K562 (cell line): ENCODE data around the gene LAMTOR4. TPM values are rescaled to one million over a fixed set of nuclear protein-coding genes. Genes with fewer than 3 reads are reported as not detected.

ENCODE experiments used
- BACH1 ChIP-seq: fragments of 200-800 bp; sonication (Bioruptor generic); IDR thresholded peaks from 2 replicates; pipeline ENCODE4 v1.6.1; 2016; ENCODE audit warnings: missing genetic modification characterization, missing compliant biosample characterization
- CREM ChIP-seq: IDR thresholded peaks from 2 replicates; pipeline ENCODE4 v1.6.1; 2014; ENCODE audit warnings: antibody characterized with exemption, low read depth
- FIP1L1 ChIP-seq: fragments of 200-400 bp; formaldehyde crosslinking; IDR thresholded peaks from 2 replicates; pipeline ENCODE4 v1.6.1; 2018; ENCODE audit warnings: mild to moderate bottlenecking, low read depth, low read length; ENCODE audit not compliant: poor library complexity, severe bottlenecking
- FOXM1 ChIP-seq, 2 experiments: fragments of 450-650 bp in 1 of 2; sonication (generic) in 1 of 2; formaldehyde crosslinking in 1 of 2; IDR thresholded peaks; 2 replicates each; pipeline versions ENCODE4 v1.6.1 to v1.9.0; 2017 to 2022; ENCODE audit warnings: low read depth in 2 of 2, mild to moderate bottlenecking in 2 of 2, missing genetic modification reagents in 1 of 2, moderate library complexity in 1 of 2
- GTF2E2 ChIP-seq: fragments of 200-800 bp; sonication (Bioruptor generic); IDR thresholded peaks from 2 replicates; pipeline ENCODE4 v1.6.1; 2016; ENCODE audit warnings: missing genetic modification characterization, missing compliant biosample characterization
- KDM5B ChIP-seq: fragments of 200-600 bp; sonication (generic); IDR thresholded peaks from 2 replicates; pipeline ENCODE4 v1.6.1; 2012; ENCODE audit warnings: low read depth, mild to moderate bottlenecking, moderate library complexity, low read length, control low read depth, inconsistent platforms; ENCODE audit not compliant: insufficient replicate concordance
- MBD2 ChIP-seq: sonication (generic); IDR thresholded peaks from 2 replicates; pipeline ENCODE4 v1.6.1; 2016; ENCODE audit warnings: low read depth, borderline replicate concordance
- NONO ChIP-seq, 2 experiments: fragments of 200-400 bp in 1 of 2; fragments of 450-650 bp in 1 of 2; formaldehyde crosslinking in 1 of 2; IDR thresholded peaks; 2 replicates each; pipeline ENCODE4 v1.6.1; 2017; ENCODE audit warnings: low read depth in 2 of 2, mild to moderate bottlenecking in 2 of 2, moderate library complexity in 2 of 2, low read length in 1 of 2
- NR4A1 ChIP-seq, 2 experiments: fragments of 250-450 bp in 1 of 2; fragments of 450-650 bp in 1 of 2; sonication (Bioruptor Pico) in 1 of 2; IDR thresholded peaks; 2 replicates each; pipeline versions ENCODE4 v1.4.0 to v1.6.1; 2016 to 2020; ENCODE audit warnings: mild to moderate bottlenecking in 2 of 2, missing compliant biosample characterization in 1 of 2, missing genetic modification characterization in 1 of 2, moderate library complexity in 1 of 2
- PCBP1 ChIP-seq: fragments of 200-400 bp; formaldehyde crosslinking; IDR thresholded peaks from 2 replicates; pipeline ENCODE4 v1.6.1; 2018; ENCODE audit warnings: mild to moderate bottlenecking, low read depth, low read length; ENCODE audit not compliant: poor library complexity, severe bottlenecking
- PHF8 ChIP-seq: fragments of 200-600 bp; sonication (generic); IDR thresholded peaks from 2 replicates; pipeline ENCODE4 v1.6.1; 2012; ENCODE audit warnings: mixed run types, mild to moderate bottlenecking, inconsistent platforms, low read length, moderate library complexity, borderline replicate concordance
- RCOR1 ChIP-seq, 2 experiments: IDR thresholded peaks; 2 replicates each; pipeline ENCODE4 v1.6.1; 2012; ENCODE audit warnings: low read depth in 2 of 2, low read length in 2 of 2, borderline replicate concordance in 1 of 2, improper control_type of control experiment in 1 of 2
- STAT6 ChIP-seq: sonication (generic); formaldehyde crosslinking; IDR thresholded peaks from 2 replicates; pipeline ENCODE4 v1.8.1; 2023; ENCODE audit warnings: mild to moderate bottlenecking, missing genetic modification reagents
- ZHX1 ChIP-seq: fragments of 150-350 bp; conservative IDR thresholded peaks from 2 replicates; pipeline ENCODE4 v1.6.1; 2014; ENCODE audit warnings: low read length
- ZNF57 ChIP-seq: fragments of 450-650 bp; formaldehyde crosslinking; IDR thresholded peaks from 2 replicates; pipeline ENCODE4 v1.4.0; 2020; ENCODE audit warnings: mild to moderate bottlenecking, moderate library complexity
- ZNF639 ChIP-seq, 2 experiments: fragments of 200-800 bp in 1 of 2; sonication (Bioruptor generic) in 1 of 2; sonication (generic) in 1 of 2; formaldehyde crosslinking in 1 of 2; IDR thresholded peaks in 1 of 2; conservative IDR thresholded peaks in 1 of 2; 2 replicates each; pipeline versions ENCODE4 v1.5.0 to v1.6.1; 2016 to 2020; ENCODE audit warnings: missing compliant biosample characterization in 1 of 2, missing genetic modification characterization in 1 of 2, missing genetic modification reagents in 1 of 2
- polyA plus RNA-seq, 8 experiments: library from polyadenylated mRNA; depleted of rRNA in 4 of 8; stranded (reverse) in 5 of 8; unstranded in 3 of 8; fragments of >200 nt; fragmentation: Nextera tagmentation in 2 of 8; fragmentation: Illumina TruSeq in 1 of 8; extraction: Ambion mirVana in 2 of 8; extraction: Trizol in 1 of 8; gene quantifications; 2 replicates each; pipeline versions ENCODE4 v1.2.1 to v1.2.3, GENCODE V29; 2011 to 2014; ENCODE audit warnings: inconsistent platforms in 1 of 8, missing spikeins in 1 of 8
- total RNA-seq, 7 experiments: library from RNA; depleted of rRNA in 6 of 7; stranded (reverse); fragments of >200 nt in 6 of 7; fragmentation: Illumina TruSeq in 2 of 7; extraction: Trizol in 2 of 7; gene quantifications; 2 replicates each; pipeline versions ENCODE4 v1.2.1 to v1.2.3, GENCODE V29; 2011 to 2021; ENCODE audit warnings: low replicate concordance in 1 of 7

LAMTOR4 gene
- total and polyA plus RNA-seq, 9 of the 15 experiments (the other 6 are each of a cell fraction or from before 2014, with no cell fraction given): 79.6 to 314 (median 195) TPM

DNA sequence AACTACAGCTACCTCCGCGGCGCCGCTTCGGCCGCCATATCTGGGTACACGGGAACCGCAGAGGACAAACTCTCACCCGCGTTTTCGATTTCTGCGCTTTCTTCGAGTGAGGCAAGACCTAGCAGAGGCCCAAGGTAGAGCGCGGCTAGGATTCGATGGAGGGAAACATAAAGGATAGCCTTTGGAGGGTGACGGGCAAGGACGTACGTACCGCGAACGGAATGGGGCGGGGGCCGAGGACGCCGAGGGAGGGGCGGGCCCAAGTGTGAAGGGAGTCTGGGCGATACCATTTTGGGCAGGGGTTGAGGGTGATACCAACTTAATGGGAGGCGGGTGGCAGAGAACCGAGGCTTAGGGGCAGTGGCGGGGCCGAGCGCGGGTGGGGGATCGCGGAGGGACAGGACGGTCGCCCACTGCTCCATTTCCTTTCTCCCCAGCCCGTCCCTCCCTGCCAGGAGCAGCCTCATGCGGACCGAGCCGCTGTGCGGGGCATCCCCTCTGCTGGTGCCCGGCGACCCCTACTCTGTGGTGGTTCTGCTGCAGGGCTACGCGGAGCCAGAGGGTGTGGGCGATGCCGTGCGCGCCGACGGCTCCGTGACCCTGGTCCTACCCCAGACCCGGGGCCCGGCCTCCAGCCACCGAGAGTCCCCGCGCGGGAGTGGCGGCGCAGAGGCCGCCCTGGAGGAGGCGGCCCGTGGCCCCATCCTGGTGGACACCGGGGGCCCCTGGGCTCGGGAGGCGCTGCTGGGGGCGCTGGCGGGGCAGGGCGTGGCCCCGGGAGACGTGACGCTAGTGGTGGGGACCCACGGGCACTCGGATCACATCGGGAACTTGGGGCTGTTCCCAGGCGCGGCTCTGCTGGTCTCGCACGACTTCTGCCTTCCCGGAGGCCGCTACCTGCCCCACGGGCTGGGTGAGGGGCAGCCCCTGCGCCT, 21.5 kb upstream of the LAMTOR4 start, which contains the start of gene MBLAC1 (continued):
- 0 out of 2 replicates have a peak, but pooled peaks have one; percentile 35 for TF ChIP-seq FOXM1 (IDR thresholded peaks at IDR 0.05; ENCODE audit: low read depth)
- peak; percentile 70 for TF ChIP-seq FOXM1 (CRISPR knock-in tag; IDR thresholded peaks at IDR 0.05; ENCODE audit: low read depth)
- peak; percentile 57 to 98; a peak in 3 of 4 replicates for TF ChIP-seq NONO (IDR thresholded peaks at IDR 0.05; ENCODE audit: low read depth in 2 of 2, low read length in 1 of 2)
- TF ChIP-seq ZHX1: peak; percentile 26; the same call in 1 of the 2 replicates
- peak; percentile 80 for TF ChIP-seq FIP1L1
- peak; percentile 49 for TF ChIP-seq PCBP1
- TF ChIP-seq MBD2: peak; percentile 98
- TF ChIP-seq ZNF639 (CRISPR knock-in tag; conservative IDR thresholded peaks at IDR 0.05 in 1 of 2, IDR thresholded peaks at IDR 0.05 in 1 of 2): peak in 1 of 2 experiments; percentile 64; a peak in 2 of 4 replicates
- TF ChIP-seq NR4A1 (CRISPR knock-in tag; IDR thresholded peaks at IDR 0.05): no peak
- 0 out of 2 replicates have a peak, but pooled peaks have one; percentile 5 for TF ChIP-seq NR4A1 (tag; IDR thresholded peaks at IDR 0.05)
- no peak for TF ChIP-seq BACH1 (tag)
- no peak for TF ChIP-seq STAT6 (CRISPR knock-in tag)
- TF ChIP-seq GTF2E2: 0 out of 2 replicates have a peak, but pooled peaks have one; percentile 67
- 0 out of 2 replicates have a peak, but pooled peaks have one; percentile 39 for TF ChIP-seq ZNF57
- peak; percentile 87 for TF ChIP-seq PHF8
- peak in 1 of 2 experiments; percentile 2; a peak in 1 of 4 replicates for TF ChIP-seq RCOR1 (IDR thresholded peaks at IDR 0.05; ENCODE audit: borderline replicate concordance in 1 of 2, low read depth in 2 of 2, low read length in 2 of 2)
- peak; percentile 80 for TF ChIP-seq CREM
- peak; percentile 77 for TF ChIP-seq KDM5B
